T-cell (primary cell): Measurements from ENCODE around the gene IL9. TPM values are rescaled to one million over a fixed set of nuclear protein-coding genes. Genes with fewer than 3 reads are reported as not detected.

Experiments
- ATAC-seq, 4 experiments: fragments of 200-7000 bp in 3 of 4; fragments of 150-1000 bp in 1 of 4; cut with Tn5 transposase; replicated peaks in 1 of 4; 1 replicate in 3 of 4; 2 replicates in 1 of 4; pipeline ENCODE4 v1.10.0; 2021; ENCODE audit warnings: moderate library complexity in 3 of 4, mild to moderate bottlenecking in 2 of 4, moderate number of reproducible peaks in 1 of 4
- CTCF ChIA-PET, 2 donors: fragments of 300-600 bp; sonication (Branson Sonifier 250); formaldehyde crosslinking; loops; one replicate each; lab custom pipeline; 2022; ENCODE audit warnings: antibody characterized with exemption in 2 of 2; lab: Charles Lee
- POLR2A ChIA-PET, 2 donors: fragments of 300-600 bp; sonication (Branson Sonifier 250); formaldehyde crosslinking; loops; one replicate each; lab custom pipeline; 2022; ENCODE audit warnings: antibody characterized with exemption in 2 of 2; lab: Charles Lee
- DNase-seq, 35 experiments: peaks; one replicate each; pipeline versions ENCODE4 v3.0.0 to v3.0.0-alpha.2; 2013 to 2023
- H3K27ac ChIP-seq: one replicate; pipeline ENCODE4 v1.5.1; 2013; ENCODE audit warnings: low read length
- H3K27me3 ChIP-seq, 2 experiments: replicated peaks in 1 of 2; 1 replicate in 1 of 2; 2 replicates in 1 of 2; pipeline versions ENCODE4 v1.6.1 to v1.7.0; 2013; ENCODE audit warnings: low read length in 1 of 2, mixed read lengths in 1 of 2; ENCODE audit not compliant: control insufficient read depth in 2 of 2, insufficient read depth in 2 of 2; ENCODE audit errors: extremely low read depth in 1 of 2
- H3K36me3 ChIP-seq, 2 donors: 1 replicate in 1 of 2; 2 replicates in 1 of 2; pipeline versions ENCODE4 v1.6.1 to v1.7.0; 2013; ENCODE audit warnings: low read length in 1 of 2; ENCODE audit not compliant: control insufficient read depth in 2 of 2, insufficient read depth in 1 of 2; ENCODE audit errors: extremely low read depth in 1 of 2
- H3K4me1 ChIP-seq, 2 experiments: 1 replicate in 1 of 2; 2 replicates in 1 of 2; pipeline versions ENCODE4 v1.6.1 to v1.7.0; 2013; ENCODE audit warnings: low read length in 2 of 2, mixed read lengths in 1 of 2; ENCODE audit not compliant: insufficient read depth in 2 of 2, control insufficient read depth in 1 of 2; ENCODE audit errors: extremely low read depth in 1 of 2
- H3K4me3 ChIP-seq, 2 donors: 1 replicate in 1 of 2; 2 replicates in 1 of 2; pipeline versions ENCODE4 v1.5.1 to v1.7.0; 2013; ENCODE audit warnings: mild to moderate bottlenecking in 2 of 2, low read length in 1 of 2, moderate library complexity in 1 of 2; ENCODE audit not compliant: control insufficient read depth in 1 of 2; ENCODE audit errors: extremely low read depth in 1 of 2
- H3K9me3 ChIP-seq: 2 replicates; pipeline ENCODE4 v1.7.0; 2013
- H3K27ac Mint-ChIP-seq, 2 donors: one replicate each; pipeline ENCODE4 v1.8.0; 2020 to 2021; ENCODE audit warnings: mild to moderate bottlenecking in 2 of 2, mixed read lengths in 2 of 2
- H3K27me3 Mint-ChIP-seq, 2 donors: one replicate each; pipeline ENCODE4 v1.8.0; 2021 to 2022; ENCODE audit warnings: mixed read lengths in 2 of 2
- H3K36me3 Mint-ChIP-seq: one replicate; pipeline ENCODE4 v1.8.0; 2021; ENCODE audit warnings: mixed read lengths
- H3K4me1 Mint-ChIP-seq, 3 donors: one replicate each; pipeline ENCODE4 v1.8.0; 2020 to 2022; ENCODE audit warnings: mixed read lengths in 3 of 3, mild to moderate bottlenecking in 1 of 3
- H3K4me3 Mint-ChIP-seq, 3 donors: one replicate each; pipeline ENCODE4 v1.8.0; 2020 to 2022; ENCODE audit warnings: mild to moderate bottlenecking in 3 of 3, mixed read lengths in 3 of 3, moderate library complexity in 3 of 3
- H3K9me3 Mint-ChIP-seq, 3 donors: one replicate each; pipeline ENCODE4 v1.8.0; 2020 to 2022; ENCODE audit warnings: mixed read lengths in 3 of 3
- WGBS: methylation state at CpG from one replicate; pipeline ENCODE4 v1.1.5; 2013; ENCODE audit warnings: missing lambda C conversion rate; ENCODE audit not compliant: insufficient coverage; 5-methylcytosine and 5-hydroxymethylcytosine counted together
- total RNA-seq, 35 experiments: library from RNA in 6 of 35; stranded (reverse) in 6 of 35; fragments of 120-200 nt in 1 of 35; gene quantifications; one replicate each; pipeline versions ENCODE4 v1.2.1 to v1.2.4 and lab custom pipeline; 2013 to 2026

Gene IL9
- total RNA-seq, 5 donors from 2014 or later (not counting 1 experiment from before 2014, with no cell fraction given), result not detected

DNA sequence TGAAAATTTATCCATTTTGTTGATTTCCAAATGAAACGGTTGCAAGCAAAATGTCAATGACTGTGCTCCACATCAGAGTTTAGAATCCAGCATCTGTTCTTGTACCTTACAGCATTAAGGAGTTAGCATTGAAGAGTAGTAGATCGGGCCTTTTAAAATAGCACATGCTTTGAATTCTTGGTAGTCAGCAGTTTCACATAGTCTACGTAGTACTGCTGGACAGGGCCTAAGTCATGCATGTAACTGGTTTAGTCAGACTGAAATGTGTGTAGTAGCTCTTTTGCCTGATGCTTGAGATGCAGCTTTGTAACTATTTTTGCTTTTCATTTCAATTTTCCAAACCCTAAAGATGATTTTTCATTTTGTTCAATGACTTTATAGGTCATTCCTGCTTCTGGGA is 39.3 kb upstream of the IL9 start:
- Mint-ChIP-seq H3K9me3 (no peaks in the 10 kb centered on the region), H3K4me3 (no peak overlapping the region), H3K27ac (no peak overlapping the region), H3K4me1 (peaks cover 0 to 3% (median 0%) of the 10 kb centered on the region in 3 donors), H3K36me3 (no peaks in the 10 kb centered on the region), H3K27me3 (peaks cover 21 to 26% of the 10 kb centered on the region in 2 donors)
- Histone ChIP-seq H3K27ac (no peak overlapping the region), H3K4me1 (no peaks in the 10 kb centered on the region), H3K36me3 (no peaks in the 10 kb centered on the region), H3K27me3 (peaks cover 17 to 19% of the 10 kb centered on the region in 2 experiments), H3K4me3 (no peak overlapping the region), H3K9me3 (no peaks in the 10 kb centered on the region)
- no peak for ATAC-seq
- ChIA-PET CTCF (no interaction called here), POLR2A (no interaction called here)
- WGBS, result 57% methylated on average over 1 of the region's 3 CpGs
- no peak for DNase-seq

DNA sequence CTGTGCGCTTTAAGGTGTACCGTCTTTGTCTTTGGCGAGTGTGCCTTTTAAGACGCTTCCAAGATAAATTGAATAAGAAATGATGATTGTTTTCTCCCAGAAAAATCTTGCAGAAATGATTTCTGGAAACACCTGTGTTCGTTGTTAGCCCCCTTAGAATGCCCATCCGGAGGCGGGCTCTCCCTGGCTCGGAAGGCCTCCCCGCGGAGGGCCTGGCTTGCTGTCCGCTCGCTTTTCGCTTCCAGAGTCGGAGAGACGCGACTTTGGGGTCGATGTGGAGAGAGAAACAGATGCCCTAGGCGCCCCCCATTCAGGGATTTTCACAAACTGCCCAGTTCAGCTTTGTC is 35.3 kb upstream of the IL9 start:
- no peaks in the 10 kb centered on the region for H3K4me1 ChIP-seq
- DNase-seq (no peak), ATAC-seq (no peak)
- no peak overlapping the region for H3K4me3 ChIP-seq
- peaks cover 24 to 25% of the 10 kb centered on the region in 2 experiments for H3K27me3 ChIP-seq
- peaks cover 50 to 55% of the 10 kb centered on the region in 2 donors for H3K27me3 Mint-ChIP-seq
- H3K36me3 Mint-ChIP-seq, result no peaks in the 10 kb centered on the region
- CTCF ChIA-PET, result no interaction called here
- no peaks in the 10 kb centered on the region for H3K9me3 ChIP-seq
- no peak overlapping the region for H3K27ac Mint-ChIP-seq
- no peaks in the 10 kb centered on the region for H3K9me3 Mint-ChIP-seq
- POLR2A ChIA-PET, result no interaction called here
- H3K4me3 Mint-ChIP-seq, result no peak overlapping the region
- 29% methylated on average over 6 of the region's 18 CpGs for WGBS
- H3K4me1 Mint-ChIP-seq, result peaks cover 0 to 3% (median 0%) of the 10 kb centered on the region in 3 donors
- H3K36me3 ChIP-seq, result no peaks in the 10 kb centered on the region
- H3K27ac ChIP-seq, result no peak overlapping the region

DNA sequence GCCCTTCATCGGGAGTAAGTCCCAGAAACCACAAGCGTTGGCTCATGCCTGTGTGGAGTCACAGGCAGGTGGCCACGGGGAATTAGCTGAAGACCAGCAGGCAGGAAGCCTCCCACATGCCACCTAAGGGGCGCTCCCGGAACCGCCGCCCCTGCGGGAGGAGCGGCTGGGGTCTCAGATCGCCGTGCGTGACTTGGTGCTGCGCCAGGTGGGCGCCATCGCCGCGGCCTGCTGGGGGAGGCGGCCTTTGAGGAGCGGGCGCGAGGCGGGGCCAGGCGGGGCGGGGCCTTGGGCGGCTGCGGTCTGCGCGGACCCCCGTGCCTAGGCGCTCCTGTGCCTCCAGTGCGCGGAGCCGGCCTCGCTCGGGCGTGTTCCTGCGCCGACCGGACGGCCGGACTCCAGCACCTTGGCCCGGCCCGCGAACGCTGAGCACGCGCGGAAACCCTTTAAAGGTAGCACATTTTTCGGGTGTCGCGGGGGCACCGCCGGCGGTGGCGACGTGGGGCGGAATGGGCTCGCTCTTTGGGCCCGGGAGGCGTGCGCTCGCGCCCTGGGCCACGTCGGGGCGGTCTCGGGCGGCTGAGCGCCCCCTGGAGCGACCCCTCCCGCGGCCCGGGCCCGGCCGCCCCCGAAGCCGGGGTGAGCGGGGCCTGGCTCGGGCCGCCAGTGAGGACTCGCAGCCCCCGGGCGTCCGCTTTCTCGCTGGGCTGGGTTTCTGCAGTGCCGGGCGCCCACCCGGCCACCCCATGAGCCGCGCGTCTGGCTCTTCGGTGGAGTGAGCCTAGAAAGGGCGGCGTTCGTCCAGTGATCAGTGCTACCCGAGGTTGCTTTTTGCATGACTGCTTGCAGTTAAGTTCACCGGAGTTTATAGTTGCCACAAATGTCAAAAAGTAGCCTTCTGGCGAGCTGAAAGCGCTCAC is 34.6 kb upstream of the IL9 start:
- Histone ChIP-seq H3K4me3 (no peak overlapping the region), H3K36me3 (no peaks in the 10 kb centered on the region), H3K27ac (no peak overlapping the region), H3K4me1 (no peaks in the 10 kb centered on the region), H3K27me3 (peaks cover 24 to 25% of the 10 kb centered on the region in 2 experiments), H3K9me3 (no peaks in the 10 kb centered on the region)
- no peaks in the 10 kb centered on the region for H3K9me3 Mint-ChIP-seq
- no peaks in the 10 kb centered on the region for H3K36me3 Mint-ChIP-seq
- ChIA-PET POLR2A (no interaction called here), CTCF (no interaction called here)
- no peak overlapping the region for H3K27ac Mint-ChIP-seq
- WGBS, result 9% methylated on average over 99 of the region's 99 CpGs
- ATAC-seq (peak in 1 of 4 experiments; percentile 20), DNase-seq (no peak)
- peak overlapping the region in 1 of 3 donors; percentile 55 for H3K4me3 Mint-ChIP-seq
- peaks cover 0 to 3% (median 0%) of the 10 kb centered on the region in 3 donors for H3K4me1 Mint-ChIP-seq
- peaks cover 51 to 56% of the 10 kb centered on the region in 2 donors for H3K27me3 Mint-ChIP-seq

DNA sequence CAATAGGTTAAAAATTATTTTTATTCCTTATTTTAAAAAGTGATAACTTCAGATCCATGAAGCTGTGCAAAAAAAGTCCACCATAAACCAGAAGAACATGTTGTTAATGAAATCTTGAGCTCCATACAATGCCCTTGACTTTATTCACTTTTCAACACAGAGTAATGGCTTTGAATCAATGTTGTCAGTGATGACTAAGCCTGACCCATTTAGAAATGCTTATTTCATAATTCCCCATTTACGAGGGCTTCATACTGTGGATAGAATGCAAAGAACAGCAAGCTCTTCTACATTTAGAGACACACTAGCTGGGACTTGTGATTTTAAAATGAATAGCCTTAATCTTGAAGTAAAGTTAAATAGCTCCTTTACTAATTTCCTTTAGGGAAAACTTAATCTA is 25.7 kb upstream of the IL9 start:
- no CpG with 5 or more reads among the region's 1 CpG for WGBS

DNA sequence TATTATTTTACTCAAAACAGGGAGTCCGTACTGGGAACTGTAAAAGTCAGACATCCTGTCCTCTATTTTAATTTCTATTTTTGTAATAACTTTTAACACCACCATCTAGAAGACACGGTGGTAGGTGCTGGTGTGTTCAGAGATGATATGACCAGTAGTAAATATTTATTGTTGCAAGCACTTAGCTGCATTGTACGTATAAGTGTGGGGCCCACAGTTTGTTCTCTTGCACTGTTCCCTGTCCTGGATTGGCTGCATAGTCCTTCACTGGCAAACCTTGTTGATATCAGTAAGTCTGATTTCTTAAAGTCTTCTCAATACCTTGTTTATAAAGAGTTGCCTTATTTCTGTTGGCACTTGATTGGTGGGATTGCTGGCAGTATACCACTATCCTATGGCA is 24.6 kb upstream of the IL9 start:
- ChIA-PET CTCF (interaction anchor here in 1 of 2 donors (0.6 kb wide), 1 partner anchor 415 kb away, joined by 9 read pairs; no protein-coding TSS in a partner anchor), POLR2A (no interaction called here)
- Mint-ChIP-seq H3K4me3 (no peak overlapping the region), H3K36me3 (no peaks in the 10 kb centered on the region), H3K27ac (no peak overlapping the region), H3K9me3 (no peaks in the 10 kb centered on the region), H3K27me3 (peaks cover 41 to 42% of the 10 kb centered on the region in 2 donors), H3K4me1 (peaks cover 0 to 4% (median 0%) of the 10 kb centered on the region in 3 donors)
- DNase-seq (no peak), ATAC-seq (no peak)
- Histone ChIP-seq H3K27me3 (peaks cover 0 to 5% of the 10 kb centered on the region in 2 experiments), H3K9me3 (no peaks in the 10 kb centered on the region), H3K4me1 (no peaks in the 10 kb centered on the region), H3K36me3 (no peaks in the 10 kb centered on the region), H3K27ac (no peak overlapping the region), H3K4me3 (no peak overlapping the region)
- WGBS, result no CpG with 5 or more reads among the region's 3 CpGs

More for the DNA sequence above, 25.7 kb upstream of the IL9 start:
- H3K36me3 Mint-ChIP-seq, result no peaks in the 10 kb centered on the region
- no peak overlapping the region for H3K4me3 Mint-ChIP-seq
- Histone ChIP-seq H3K4me3 (no peak overlapping the region), H3K4me1 (no peaks in the 10 kb centered on the region), H3K9me3 (no peaks in the 10 kb centered on the region), H3K27me3 (peaks cover 0 to 5% of the 10 kb centered on the region in 2 experiments), H3K36me3 (no peaks in the 10 kb centered on the region), H3K27ac (no peak overlapping the region)
- H3K27ac Mint-ChIP-seq, result no peak overlapping the region
- DNase-seq (no peak), ATAC-seq (no peak)
- ChIA-PET POLR2A (no interaction called here), CTCF (no interaction called here)
- peaks cover 0 to 3% (median 0%) of the 10 kb centered on the region in 3 donors for H3K4me1 Mint-ChIP-seq
- no peaks in the 10 kb centered on the region for H3K9me3 Mint-ChIP-seq
- peaks cover 40 to 46% of the 10 kb centered on the region in 2 donors for H3K27me3 Mint-ChIP-seq

DNA sequence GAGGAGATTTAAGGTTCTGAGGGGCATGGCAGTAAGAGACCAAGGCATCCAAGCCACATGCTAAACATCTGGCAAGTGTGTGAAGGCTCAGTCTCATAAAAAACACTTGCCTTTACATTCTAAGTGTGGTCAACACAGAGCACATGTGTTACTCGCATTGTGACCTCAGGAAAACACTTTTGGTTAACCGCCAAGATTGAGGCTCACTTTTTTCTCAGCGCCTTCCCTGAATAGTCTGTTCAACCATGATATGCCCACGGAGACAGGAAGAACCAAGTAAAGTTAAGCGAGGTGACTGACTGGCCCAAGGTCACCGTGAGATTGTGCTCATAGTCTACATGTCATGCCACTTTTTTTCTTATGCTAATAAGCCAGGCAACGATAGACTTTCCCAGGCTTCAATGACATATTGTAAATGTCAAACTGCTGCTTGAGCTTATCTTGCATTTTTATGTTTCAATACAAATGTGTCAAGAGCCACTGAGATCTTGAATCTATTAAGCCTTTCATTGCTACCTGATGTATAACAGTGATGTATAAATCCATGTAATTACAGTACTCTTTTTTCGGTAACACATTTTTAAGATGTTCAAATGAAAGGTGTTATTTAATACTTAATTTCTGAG is 21.1 kb upstream of the IL9 start:
- no peaks in the 10 kb centered on the region for H3K4me1 ChIP-seq
- DNase-seq (peak in 1 of 35 experiments; percentile 16), ATAC-seq (peak in 1 of 4 experiments; percentile 17)
- 47% methylated on average over 6 of the region's 8 CpGs for WGBS
- ChIA-PET POLR2A (no interaction called here), CTCF (no interaction called here)
- no peaks in the 10 kb centered on the region for H3K9me3 ChIP-seq
- Mint-ChIP-seq H3K4me3 (no peak overlapping the region), H3K27me3 (peaks cover 28 to 36% of the 10 kb centered on the region in 2 donors), H3K4me1 (peaks cover 0 to 16% (median 8%) of the 10 kb centered on the region in 3 donors), H3K36me3 (no peaks in the 10 kb centered on the region), H3K9me3 (no peaks in the 10 kb centered on the region), H3K27ac (no peak overlapping the region)
- H3K27me3 ChIP-seq, result peaks cover 3 to 6% of the 10 kb centered on the region in 2 experiments
- no peaks in the 10 kb centered on the region for H3K36me3 ChIP-seq
- H3K27ac ChIP-seq, result no peak overlapping the region
- no peak overlapping the region for H3K4me3 ChIP-seq
